Neural crest cell (in vitro differentiated cells): ENCODE measurements around the gene GDF15. TPM values are rescaled to one million over a fixed set of nuclear protein-coding genes. Genes with fewer than 3 reads are reported as not detected.
"Not testable (repeated sequence)": the region's sequence is repeated elsewhere in the genome, so short reads cannot be mapped to it uniquely, and the experiment has no call there.

Experiments used
- DNase-seq: peaks from one replicate; pipeline ENCODE4 v3.0.0; 2021; ENCODE audit warnings: low read depth, mixed read lengths, low spot score
- H3K27ac Mint-ChIP-seq: one replicate; pipeline ENCODE4 v1.8.0; 2021; ENCODE audit warnings: mild to moderate bottlenecking, mixed read lengths; ENCODE audit not compliant: unreplicated experiment
- H3K27me3 Mint-ChIP-seq: 2 replicates; pipeline ENCODE4 v1.8.0; 2021; ENCODE audit warnings: low read depth, mild to moderate bottlenecking, mixed read lengths
- H3K36me3 Mint-ChIP-seq: 2 replicates; pipeline ENCODE4 v1.8.0; 2021; ENCODE audit warnings: low read depth, mild to moderate bottlenecking, mixed read lengths
- H3K4me1 Mint-ChIP-seq: 2 replicates; pipeline ENCODE4 v1.8.0; 2021; ENCODE audit warnings: mixed read lengths
- H3K4me3 Mint-ChIP-seq: one replicate; pipeline ENCODE4 v1.8.0; 2021; ENCODE audit warnings: mild to moderate bottlenecking, mixed read lengths
- H3K9me3 Mint-ChIP-seq: 2 replicates; pipeline ENCODE4 v1.8.0; 2021; ENCODE audit warnings: mixed read lengths
- CTCF ChIP-seq: fragments of 200-600 bp; sonication (generic); conservative IDR thresholded peaks from 2 replicates; pipeline ENCODE4 v1.5.0; 2021; ENCODE audit warnings: antibody characterized with exemption, mild to moderate bottlenecking
- total RNA-seq: library from RNA; stranded (reverse); gene quantifications from 2 replicates; pipeline ENCODE4 v1.2.1, GENCODE V29; 2021

The GDF15 gene
- total RNA-seq, 1 donor from 2014 or later: 1.2 TPM

- TF ChIP-seq CTCF: no peak
- Mint-ChIP-seq H3K4me3 (no peak overlapping the region), H3K9me3 (no peaks in the 10 kb centered on the region), H3K36me3 (no peaks in the 10 kb centered on the region), H3K27me3 (peaks cover 74% of the 10 kb centered on the region), H3K4me1 (peaks cover 31% of the 10 kb centered on the region), H3K27ac (no peak overlapping the region)
- no peak for DNase-seq
Observed at GRCh38 chr19:18348171-18348570, 37.8 kb upstream of the GDF15 start.

GRCh38 chr19:18348818-18349339 is 37.1 kb upstream of the GDF15 start:
- H3K4me1 Mint-ChIP-seq: peaks cover 29% of the 10 kb centered on the region
- peaks cover 69% of the 10 kb centered on the region for H3K27me3 Mint-ChIP-seq
- not testable (repeated sequence) for H3K4me3 Mint-ChIP-seq, H3K36me3 Mint-ChIP-seq, DNase-seq, H3K27ac Mint-ChIP-seq, H3K9me3 Mint-ChIP-seq

GRCh38 chr19:18349524-18350128 is 36.3 kb upstream of the GDF15 start:
- Mint-ChIP-seq H3K36me3 (no peaks in the 10 kb centered on the region), H3K4me3 (no peak overlapping the region), H3K27ac (no peak overlapping the region), H3K9me3 (no peaks in the 10 kb centered on the region), H3K4me1 (peaks cover 22% of the 10 kb centered on the region), H3K27me3 (peaks cover 62% of the 10 kb centered on the region)
- DNase-seq: peak; percentile 43
- TF ChIP-seq CTCF: peak; percentile 80

DNA sequence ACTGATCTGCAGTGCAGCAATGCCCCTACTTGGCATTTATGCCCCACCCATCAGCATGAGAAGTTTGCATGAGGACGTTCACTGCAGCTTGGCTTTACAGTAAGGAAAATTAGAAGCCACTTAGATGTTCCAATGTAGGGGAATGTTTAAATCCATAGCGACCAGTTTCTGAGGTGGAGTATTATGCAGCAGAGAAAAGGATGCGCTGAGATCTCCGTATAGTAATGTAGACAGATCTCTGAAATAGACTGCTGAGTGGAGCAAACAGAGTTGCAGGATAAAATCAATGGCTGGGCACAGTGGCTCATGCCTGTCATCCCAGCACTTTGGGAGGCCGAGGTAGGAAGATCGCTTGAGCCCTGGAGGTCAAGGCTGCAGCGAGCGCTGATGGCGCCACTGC is 35.5 kb upstream of the GDF15 start:
- Mint-ChIP-seq H3K4me1 (peaks cover 14% of the 10 kb centered on the region), H3K27me3 (peaks cover 53% of the 10 kb centered on the region), H3K4me3 (no peak overlapping the region), H3K36me3 (no peaks in the 10 kb centered on the region), H3K27ac (no peak overlapping the region), H3K9me3 (no peaks in the 10 kb centered on the region)
- TF ChIP-seq CTCF: no peak
- DNase-seq: no peak

DNA sequence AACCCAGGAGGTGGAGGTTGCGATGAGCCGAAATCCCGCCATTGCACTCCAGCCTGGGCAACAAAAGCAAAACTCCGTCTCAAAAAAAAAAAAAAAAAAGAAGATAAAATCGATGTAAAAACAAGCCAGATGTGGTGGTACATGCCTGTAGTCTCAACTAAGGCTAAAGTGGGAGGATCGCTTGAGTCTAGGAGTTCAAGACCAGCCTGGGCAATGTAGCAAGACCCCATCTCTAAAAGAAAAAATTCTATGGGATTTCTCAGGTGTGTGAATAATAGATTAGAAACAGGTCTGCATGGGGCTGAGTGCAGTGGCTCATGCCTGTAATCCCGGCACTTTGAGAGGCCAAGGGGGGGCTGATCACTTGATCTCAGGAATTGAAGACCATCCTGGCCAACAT is 34.4 kb upstream of the GDF15 start:
- Mint-ChIP-seq H3K4me3 (no peak overlapping the region), H3K27me3 (peaks cover 42% of the 10 kb centered on the region), H3K36me3 (no peaks in the 10 kb centered on the region), H3K9me3 (no peaks in the 10 kb centered on the region), H3K4me1 (peaks cover 7% of the 10 kb centered on the region), H3K27ac (no peak overlapping the region)
- no peak for DNase-seq
- TF ChIP-seq CTCF: no peak

- H3K9me3 Mint-ChIP-seq: no peaks in the 10 kb centered on the region
- no peak overlapping the region for H3K4me3 Mint-ChIP-seq
- peaks cover 23% of the 10 kb centered on the region for H3K27me3 Mint-ChIP-seq
- TF ChIP-seq CTCF: no peak
- DNase-seq: no peak
- peaks cover under 1% of the 10 kb centered on the region for H3K4me1 Mint-ChIP-seq
- H3K36me3 Mint-ChIP-seq: peaks cover 4% of the 10 kb centered on the region
- H3K27ac Mint-ChIP-seq: no peak overlapping the region
Observed at GRCh38 chr19:18353378-18354005, 32.5 kb upstream of the GDF15 start.

DNA sequence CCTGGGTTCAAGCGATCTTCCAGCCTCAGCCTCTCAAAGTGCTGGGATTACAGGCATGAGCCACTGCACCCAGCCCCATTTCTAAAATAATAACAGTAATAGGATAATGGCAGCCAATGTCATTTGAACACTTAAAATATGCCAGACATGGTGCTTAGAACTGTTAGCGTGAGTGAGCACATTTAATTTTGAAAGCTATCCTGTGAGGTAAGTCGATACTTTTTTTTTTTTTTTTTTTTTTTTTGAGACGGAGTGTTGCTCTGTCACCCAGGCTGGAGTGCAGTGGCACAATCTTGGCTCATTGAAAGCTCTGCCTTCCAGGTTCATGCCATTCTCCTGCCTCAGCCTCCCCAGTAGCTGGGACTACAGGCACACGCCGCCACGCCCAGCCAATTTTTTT is 31.2 kb upstream of the GDF15 start:
- not testable (repeated sequence) for H3K9me3 Mint-ChIP-seq, H3K27ac Mint-ChIP-seq, H3K4me1 Mint-ChIP-seq, H3K4me3 Mint-ChIP-seq, DNase-seq, H3K36me3 Mint-ChIP-seq
- peaks cover 10% of the 10 kb centered on the region for H3K27me3 Mint-ChIP-seq
